Raji (cell line): Measurements from ENCODE around the gene BCL10.

Experiments used
- POLR2A ChIP-seq: IDR thresholded peaks from 2 replicates; pipeline ENCODE4 v1.6.1; 2011; ENCODE audit warnings: low read depth, low read length, control low read depth; ENCODE audit not compliant: insufficient read depth

Gene BCL10

GRCh38 chr1:85224734-85225623 lies 51.5 kb downstream of the BCL10 start:
- no peak for TF ChIP-seq POLR2A

- no peak for TF ChIP-seq POLR2A
Measured at GRCh38 chr1:85224295-85224694, 52.1 kb downstream of the BCL10 start.

- no peak for TF ChIP-seq POLR2A
Measured at GRCh38 chr1:85223334-85223733, 53.1 kb downstream of the BCL10 start.

GRCh38 chr1:85220756-85221201 lies 55.7 kb downstream of the BCL10 start:
- no peak for TF ChIP-seq POLR2A

- TF ChIP-seq POLR2A: no peak
Measured at GRCh38 chr1:85219853-85220610, 56.4 kb downstream of the BCL10 start.

GRCh38 chr1:85216697-85217096 lies 59.7 kb downstream of the BCL10 start:
- TF ChIP-seq POLR2A: no peak
